Calu3 (cell line): Measurements from ENCODE around the gene VN1R2. TPM values are rescaled to one million over a fixed set of nuclear protein-coding genes. Genes with fewer than 3 reads are reported as not detected.
"Not testable (repeated sequence)": the region's sequence is repeated elsewhere in the genome, so short reads cannot be mapped to it uniquely, and the experiment has no call there.

ENCODE experiments used
- BruUV-seq: library from RNA; stranded (reverse); fragments of 400-500 nt; replicated peaks from 2 replicates; lab custom pipeline; 2021; lab: Mats Ljungman, UMichigan
- CTCF ChIA-PET: fragments of 300-600 bp; sonication (Branson Sonifier 250); formaldehyde crosslinking; loops from one replicate; lab custom pipeline; 2022; ENCODE audit warnings: antibody characterized with exemption; lab: Charles Lee
- DNase-seq: peaks from one replicate; pipeline ENCODE4 v3.0.0; 2022
- H3K27ac Mint-ChIP-seq: one replicate; pipeline ENCODE4 v1.8.0; 2022; ENCODE audit warnings: mixed read lengths; ENCODE audit not compliant: unreplicated experiment
- H3K27me3 Mint-ChIP-seq: one replicate; pipeline ENCODE4 v1.8.0; 2022; ENCODE audit warnings: mixed read lengths; ENCODE audit not compliant: unreplicated experiment
- H3K36me3 Mint-ChIP-seq: one replicate; pipeline ENCODE4 v1.8.0; 2022; ENCODE audit warnings: mild to moderate bottlenecking, moderate library complexity, mixed read lengths; ENCODE audit not compliant: insufficient read depth, unreplicated experiment
- H3K4me1 Mint-ChIP-seq: one replicate; pipeline ENCODE4 v1.8.0; 2022; ENCODE audit warnings: mild to moderate bottlenecking, low read depth, mixed read lengths; ENCODE audit not compliant: unreplicated experiment
- H3K4me3 Mint-ChIP-seq: one replicate; pipeline ENCODE4 v1.8.0; 2022; ENCODE audit warnings: mild to moderate bottlenecking, low read depth, moderate library complexity, mixed read lengths; ENCODE audit not compliant: unreplicated experiment
- H3K9me3 Mint-ChIP-seq: one replicate; pipeline ENCODE4 v1.8.0; 2022; ENCODE audit warnings: low read depth, mixed read lengths; ENCODE audit not compliant: unreplicated experiment
- CTCF ChIP-seq: fragments of 200-600 bp; IDR thresholded peaks from one replicate; pipeline ENCODE4 v1.8.0; 2022; ENCODE audit warnings: antibody characterized with exemption; ENCODE audit not compliant: unreplicated experiment
- intact Hi-C: fragments of 100-400 bp; cut with micrococcal nuclease; formaldehyde crosslinking; loops from one replicate; pipeline ENCODE4 v1.10.0; 2022; ENCODE audit not compliant: unreplicated experiment
- total RNA-seq: library from RNA; stranded (reverse); gene quantifications from 2 replicates; pipeline ENCODE4 v1.2.3, GENCODE V29; 2022

Gene VN1R2
- total RNA-seq, 1 experiment from 2014 or later: not detected

GRCh38 chr19:53237114-53237777 is 20.8 kb upstream of the VN1R2 start:
- Mint-ChIP-seq H3K4me1 (no peaks in the 10 kb centered on the region), H3K36me3 (no peaks in the 10 kb centered on the region), H3K27ac (no peak overlapping the region), H3K9me3 (peaks cover 38% of the 10 kb centered on the region), H3K27me3 (no peaks in the 10 kb centered on the region), H3K4me3 (no peak overlapping the region)
- intact Hi-C loops: no loop called here
- TF ChIP-seq CTCF: no peak
- no peak for DNase-seq
- CTCF ChIA-PET: interaction anchor here (0.7 kb wide), 1 partner anchor 578 kb away, joined by 3 read pairs; no protein-coding TSS in a partner anchor
- no TSS peak for BruUV-seq

GRCh38 chr19:53246498-53246897 is 11.6 kb upstream of the VN1R2 start:
- BruUV-seq: no TSS peak
- no peak overlapping the region for H3K4me3 Mint-ChIP-seq
- H3K27me3 Mint-ChIP-seq: no peaks in the 10 kb centered on the region
- H3K36me3 Mint-ChIP-seq: no peaks in the 10 kb centered on the region
- H3K27ac Mint-ChIP-seq: no peak overlapping the region
- CTCF ChIA-PET: no interaction called here
- H3K9me3 Mint-ChIP-seq: peaks cover 30% of the 10 kb centered on the region
- no peaks in the 10 kb centered on the region for H3K4me1 Mint-ChIP-seq
- intact Hi-C loops: no loop called here
- no peak for DNase-seq
- TF ChIP-seq CTCF: no peak

GRCh38 chr19:53254411-53255341 is 3.4 kb upstream of the VN1R2 start, which contains the start of gene ZNF677:
TSS of gene ZNF677 (minus strand) at chr19:53254873. CDS start at chr19:53251550, 3,323 bp downstream.
- intact Hi-C loops: no loop called here
- Mint-ChIP-seq H3K27me3 (no peaks in the 10 kb centered on the region), H3K4me1 (no peaks in the 10 kb centered on the region), H3K9me3 (peaks cover 24% of the 10 kb centered on the region), H3K4me3 (no peak within 1 kb of the TSS), H3K36me3 (no peaks in the 10 kb centered on the region), H3K27ac (no peak within 1 kb of the TSS)
- no peak for DNase-seq
- TF ChIP-seq CTCF: no peak
- CTCF ChIA-PET: no interaction called here
- no TSS peak for BruUV-seq

- DNase-seq, H3K4me1 Mint-ChIP-seq, H3K4me3 Mint-ChIP-seq, H3K36me3 Mint-ChIP-seq, intact Hi-C loops, BruUV-seq, H3K27ac Mint-ChIP-seq, H3K27me3 Mint-ChIP-seq: not testable (repeated sequence)
- CTCF ChIA-PET: interaction anchor here (0.6 kb wide), 1 partner anchor 30 kb away, joined by 3 read pairs; no protein-coding TSS in a partner anchor
- H3K9me3 Mint-ChIP-seq: peaks cover 33% of the 10 kb centered on the region
Measured at GRCh38 chr19:53267623-53268022, 9.5 kb downstream of the VN1R2 start, which contains the start of gene VN1R4. TSS of gene VN1R4 (minus strand) at chr19:53267723. CDS start at chr19:53267665, 58 bp downstream.

GRCh38 chr19:53269861-53270260 is 11.8 kb downstream of the VN1R2 start:
- H3K9me3 Mint-ChIP-seq: peaks cover 33% of the 10 kb centered on the region
- H3K27ac Mint-ChIP-seq, H3K4me1 Mint-ChIP-seq, DNase-seq, H3K36me3 Mint-ChIP-seq, H3K27me3 Mint-ChIP-seq, H3K4me3 Mint-ChIP-seq, intact Hi-C loops, BruUV-seq: not testable (repeated sequence)
- CTCF ChIA-PET: interaction anchor here (0.7 kb wide), 1 partner anchor 192 kb away, joined by 3 read pairs; no protein-coding TSS in a partner anchor
